ENCODE results near the gene ADAMTS9.

DNA sequence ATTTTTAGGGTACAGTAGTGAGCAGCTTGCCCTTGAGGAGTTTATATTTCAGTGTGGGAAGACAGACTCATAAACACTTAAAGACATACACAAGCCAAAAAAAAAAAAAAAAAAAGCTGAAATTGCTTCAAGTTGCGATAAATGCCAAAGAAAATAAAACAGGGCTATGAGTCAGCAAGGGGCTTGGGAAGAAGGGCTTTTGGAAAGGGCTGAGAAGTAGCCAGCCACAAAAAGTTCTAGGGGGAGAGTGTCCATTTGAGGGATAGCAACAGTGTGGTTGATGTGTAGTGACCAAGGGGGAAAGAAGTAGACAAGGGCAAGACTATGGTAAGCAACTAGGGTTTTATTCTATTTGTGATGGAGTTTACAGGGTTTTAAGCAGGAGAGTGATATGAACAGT is 185.5 kb downstream of the ADAMTS9 start:
- no peak for TF ChIP-seq EZH2phosphoT487 (conservative IDR thresholded peaks at IDR 0.05; ENCODE audit: low read length)
- TF ChIP-seq, protein P1, sequence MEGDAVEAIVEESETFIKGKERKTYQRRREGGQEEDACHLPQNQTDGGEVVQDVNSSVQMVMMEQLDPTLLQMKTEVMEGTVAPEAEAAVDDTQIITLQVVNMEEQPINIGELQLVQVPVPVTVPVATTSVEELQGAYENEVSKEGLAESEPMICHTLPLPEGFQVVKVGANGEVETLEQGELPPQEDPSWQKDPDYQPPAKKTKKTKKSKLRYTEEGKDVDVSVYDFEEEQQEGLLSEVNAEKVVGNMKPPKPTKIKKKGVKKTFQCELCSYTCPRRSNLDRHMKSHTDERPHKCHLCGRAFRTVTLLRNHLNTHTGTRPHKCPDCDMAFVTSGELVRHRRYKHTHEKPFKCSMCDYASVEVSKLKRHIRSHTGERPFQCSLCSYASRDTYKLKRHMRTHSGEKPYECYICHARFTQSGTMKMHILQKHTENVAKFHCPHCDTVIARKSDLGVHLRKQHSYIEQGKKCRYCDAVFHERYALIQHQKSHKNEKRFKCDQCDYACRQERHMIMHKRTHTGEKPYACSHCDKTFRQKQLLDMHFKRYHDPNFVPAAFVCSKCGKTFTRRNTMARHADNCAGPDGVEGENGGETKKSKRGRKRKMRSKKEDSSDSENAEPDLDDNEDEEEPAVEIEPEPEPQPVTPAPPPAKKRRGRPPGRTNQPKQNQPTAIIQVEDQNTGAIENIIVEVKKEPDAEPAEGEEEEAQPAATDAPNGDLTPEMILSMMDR (IDR thresholded peaks at IDR 0.05; ENCODE audit: insufficient read depth, low read length, poor library complexity, severe bottlenecking) = no peak

Data from SU-DHL-6 (cell line).